Adrenal gland (tissue), 12 donors: ENCODE data around the gene COMMD1. TPM values are rescaled to one million over a fixed set of nuclear protein-coding genes. Genes with fewer than 3 reads are reported as not detected.

Experiments
- DNase-seq, 7 donors: peaks; one replicate each; pipeline ENCODE4 v3.0.0-alpha.2; 2019 to 2020
- H3K27ac ChIP-seq, 5 donors: fragments of 200-600 bp; sonication (generic) in 4 of 5; 1 replicate in 3 of 5; 2 replicates in 2 of 5; pipeline versions ENCODE4 v1.5.1 to v1.8.0; 2016 to 2020; ENCODE audit warnings: mild to moderate bottlenecking in 1 of 5
- H3K27me3 ChIP-seq: fragments of 200-600 bp; 2 replicates; pipeline ENCODE4 v1.8.0; 2021
- H3K36me3 ChIP-seq, 2 donors: fragments of 200-600 bp; replicated peaks in 1 of 2; 1 replicate in 1 of 2; 2 replicates in 1 of 2; pipeline versions ENCODE4 v1.5.1 to v1.8.0; 2018 to 2022
- H3K4me1 ChIP-seq, 2 donors: fragments of 200-600 bp; replicated peaks in 1 of 2; 1 replicate in 1 of 2; 2 replicates in 1 of 2; pipeline versions ENCODE4 v1.5.1 to v1.8.0; 2018 to 2021
- H3K4me3 ChIP-seq, 4 donors: fragments of 200-600 bp; sonication (generic) in 3 of 4; one replicate each; pipeline ENCODE4 v1.5.1; 2016 to 2018
- H3K9me3 ChIP-seq, 3 donors: fragments of 200-600 bp; sonication (generic) in 1 of 3; replicated peaks in 1 of 3; 1 replicate in 2 of 3; 2 replicates in 1 of 3; pipeline versions ENCODE4 v1.5.1 to v1.8.0; 2016 to 2021
- CTCF ChIP-seq, 6 experiments: fragments of 450-650 bp in 4 of 6; fragments of 200-600 bp in 2 of 6; sonication (generic) in 1 of 6; IDR thresholded peaks; 1 replicate in 5 of 6; 2 replicates in 1 of 6; pipeline versions ENCODE4 v1.5.1 to v1.8.0; 2016 to 2021; ENCODE audit warnings: antibody characterized with exemption in 6 of 6, mild to moderate bottlenecking in 2 of 6, moderate library complexity in 1 of 6
- POLR2A ChIP-seq, 2 donors: fragments of 450-650 bp; IDR thresholded peaks; one replicate each; pipeline ENCODE4 v1.6.1; 2017; ENCODE audit warnings: antibody characterized with exemption in 2 of 2, mild to moderate bottlenecking in 2 of 2, moderate library complexity in 1 of 2
- WGBS, 4 donors: extraction: QIAGEN DNeasy Blood & Tissue Kit in 2 of 4; methylation state at CpG; one replicate each; pipeline versions ENCODE4 v1.1.5 to v1.1.7; 2013 to 2017; 5-methylcytosine and 5-hydroxymethylcytosine counted together
- intact Hi-C, 2 donors: fragments of 100-400 bp; cut with DNase I; formaldehyde crosslinking; loops; one replicate each; pipeline versions ENCODE4 v1.14.1 to v1.15.0; 2022 to 2023
- polyA plus RNA-seq, 3 donors: library from polyadenylated mRNA; stranded (reverse); fragments of 200-250 nt in 2 of 3; fragments of 350-450 nt in 1 of 3; fragmentation: Illumina TruSeq in 1 of 3; extraction: RNeasy Lipid Tissue Mini Kit (QIAGEN cat#74804) in 1 of 3; gene quantifications; one replicate each; pipeline ENCODE4 v1.2.3, GENCODE V29; 2013 to 2014
- total RNA-seq, 9 donors: library from RNA; depleted of rRNA in 4 of 9; stranded (reverse); fragments of >200 nt in 4 of 9; fragments of 120-200 nt in 1 of 9; fragmentation: NEBNext Ultra II Directional in 1 of 9; extraction: Animal tissue kit (Norgen Biotek cat#: 25700) in 1 of 9; gene quantifications; one replicate each; pipeline versions ENCODE4 v1.1.0 to v1.2.4, GENCODE V29; 2013 to 2023
- donor health status: healthy with polysubstance abuse.
- donor health status: Bipolar disorder and iron deficiency.
- donor health status: DM: yes; HTN: yes; CAD: no.
- donor health status: DM: no; HTN: no; CAD: no.
- donor health status: DM: no; HTN: no; CAD: no.
- donor health status: DM: yes; HTN: yes; CAD: no.

COMMD1 gene
- total and polyA plus RNA-seq, 12 donors: 35.5 to 89.9 (median 55.4) TPM

GRCh38 chr2:62163834-62164233 is 258.4 kb downstream of the COMMD1 start:
- DNase-seq: no peak
- WGBS, 4 donors: 36 to 45% (median 40%) methylated on average over 2 of the region's 2 CpGs
- H3K4me3 ChIP-seq: no peak overlapping the region
- H3K27me3 ChIP-seq: no peaks in the 10 kb centered on the region
- H3K9me3 ChIP-seq: no peaks in the 10 kb centered on the region
- no peak for TF ChIP-seq CTCF (IDR thresholded peaks at IDR 0.05)
- TF ChIP-seq POLR2A (IDR thresholded peaks at IDR 0.05): no peak
- no peak overlapping the region for H3K27ac ChIP-seq
- intact Hi-C loops: no loop called here
- no peaks in the 10 kb centered on the region for H3K4me1 ChIP-seq
- no peaks in the 10 kb centered on the region for H3K36me3 ChIP-seq

- Histone ChIP-seq H3K36me3 (no peaks in the 10 kb centered on the region), H3K27me3 (no peaks in the 10 kb centered on the region), H3K4me3 (no peak overlapping the region), H3K4me1 (peaks cover 0 to 5% of the 10 kb centered on the region in 2 donors), H3K27ac (peak overlapping the region in 1 of 5 donors; percentile 54), H3K9me3 (no peaks in the 10 kb centered on the region)
- intact Hi-C loops: no loop called here
- TF ChIP-seq POLR2A (IDR thresholded peaks at IDR 0.05) (no peak), CTCF (IDR thresholded peaks at IDR 0.05) (no peak)
- WGBS, 4 donors: 77 to 90% (median 85%) methylated on average over 4 of the region's 4 CpGs
- peak in 1 of 7 donors; percentile 84 for DNase-seq
Observed at GRCh38 chr2:62175728-62176127, 270.3 kb downstream of the COMMD1 start.

- Histone ChIP-seq H3K9me3 (no peaks in the 10 kb centered on the region), H3K4me1 (peaks cover 0 to 5% of the 10 kb centered on the region in 2 donors), H3K27me3 (no peaks in the 10 kb centered on the region), H3K27ac (peak overlapping the region in 1 of 5 donors; percentile 54), H3K36me3 (no peaks in the 10 kb centered on the region), H3K4me3 (no peak overlapping the region)
- TF ChIP-seq CTCF (IDR thresholded peaks at IDR 0.05) (no peak), POLR2A (IDR thresholded peaks at IDR 0.05) (no peak)
- intact Hi-C loops: no loop called here
- peak in 1 of 7 donors; percentile 35 for DNase-seq
Observed at GRCh38 chr2:62176801-62177200, 271.3 kb downstream of the COMMD1 start.

GRCh38 chr2:62177392-62178049 is 272.0 kb downstream of the COMMD1 start:
- H3K36me3 ChIP-seq: no peaks in the 10 kb centered on the region
- H3K9me3 ChIP-seq: no peaks in the 10 kb centered on the region
- H3K4me1 ChIP-seq: peaks cover 0 to 5% of the 10 kb centered on the region in 2 donors
- no peak for TF ChIP-seq POLR2A (IDR thresholded peaks at IDR 0.05)
- no peak for TF ChIP-seq CTCF (IDR thresholded peaks at IDR 0.05)
- no peaks in the 10 kb centered on the region for H3K27me3 ChIP-seq
- 92 to 98% (median 96%) methylated on average over 4 of the region's 4 CpGs for WGBS, 4 donors
- DNase-seq: peak in 1 of 7 donors; percentile 10
- no peak overlapping the region for H3K4me3 ChIP-seq
- H3K27ac ChIP-seq: peak overlapping the region in 1 of 5 donors; percentile 54
- intact Hi-C loops: no loop called here
